H1 (cell line): Measurements from ENCODE around the gene DHH. TPM values are rescaled to one million over a fixed set of nuclear protein-coding genes. Genes with fewer than 3 reads are reported as not detected.

Source experiments
- CTCF ChIA-PET: fragments of 300-600 bp; sonication (Branson Sonifier 250); formaldehyde crosslinking; loops from one replicate; lab custom pipeline; 2021; ENCODE audit not compliant: partially characterized antibody; lab: Charles Lee
- POLR2A ChIA-PET: fragments of 300-600 bp; sonication (Branson Sonifier 250); formaldehyde crosslinking; loops from one replicate; lab custom pipeline; 2021; ENCODE audit warnings: inconsistent platforms; ENCODE audit not compliant: partially characterized antibody; lab: Charles Lee
- DNase-seq, 2 experiments: peaks; one replicate each; pipeline versions ENCODE4 v3.0.0 to v3.0.0-alpha.2; 2010 to 2022; ENCODE audit warnings: low spot score in 2 of 2, low read depth in 1 of 2, mixed read lengths in 1 of 2
- FAIRE-seq: peaks from 2 replicates; lab custom pipeline; 2011; peaks lifted over from hg19 to GRCh38; lab: Jason Lieb, UNC
- H2AFZ ChIP-seq: 2 replicates; pipeline ENCODE4 v1.8.1; 2012; ENCODE audit warnings: low read length, inconsistent platforms
- H2AK5ac ChIP-seq: 2 replicates; pipeline ENCODE4 v1.6.1; 2013; ENCODE audit warnings: low read depth, low read length
- H2BK120ac ChIP-seq: replicated peaks from 2 replicates; pipeline ENCODE3; 2013; ENCODE audit warnings: low read depth, low read length, inconsistent platforms
- H2BK12ac ChIP-seq: 2 replicates; pipeline ENCODE4 v1.6.1; 2013; ENCODE audit warnings: low read depth, low read length
- H2BK15ac ChIP-seq: 2 replicates; pipeline ENCODE4 v1.6.1; 2013; ENCODE audit warnings: low read length
- H2BK20ac ChIP-seq: 2 replicates; pipeline ENCODE4 v1.6.1; 2013; ENCODE audit warnings: low read length
- H2BK5ac ChIP-seq: 2 replicates; pipeline ENCODE4 v1.6.1; 2013; ENCODE audit warnings: low read depth, low read length
- H3K14ac ChIP-seq: 2 replicates; pipeline ENCODE4 v1.6.1; 2013; ENCODE audit warnings: inconsistent platforms; ENCODE audit not compliant: insufficient read length
- H3K18ac ChIP-seq: 2 replicates; pipeline ENCODE4 v1.6.1; 2013; ENCODE audit warnings: low read length; ENCODE audit errors: extremely low read depth
- H3K23ac ChIP-seq: 2 replicates; pipeline ENCODE4 v1.6.1; 2013; ENCODE audit warnings: inconsistent platforms; ENCODE audit not compliant: insufficient read length
- H3K23me2 ChIP-seq: 2 replicates; pipeline ENCODE4 v1.6.1; 2013; ENCODE audit warnings: low read depth, low read length
- H3K27ac ChIP-seq: 2 replicates; pipeline ENCODE4 v1.6.1; 2011; ENCODE audit warnings: low read depth, low read length, inconsistent platforms
- H3K27me3 ChIP-seq, 4 experiments: replicated peaks in 1 of 4; 1 replicate in 1 of 4; 2 replicates in 3 of 4; pipeline versions ENCODE4 v1.6.1 to v1.8.1; 2011 to 2013; ENCODE audit warnings: low read length in 3 of 4, mild to moderate bottlenecking in 3 of 4, inconsistent platforms in 2 of 4, mixed read lengths in 2 of 4, moderate library complexity in 1 of 4; ENCODE audit not compliant: control insufficient read depth in 3 of 4, insufficient read depth in 3 of 4; ENCODE audit errors: extremely low read depth in 1 of 4
- H3K36me3 ChIP-seq, 4 experiments: 2 replicates each; pipeline versions ENCODE4 v1.6.1 to v1.8.1; 2011 to 2013; ENCODE audit warnings: mild to moderate bottlenecking in 4 of 4, low read length in 3 of 4, moderate library complexity in 2 of 4, control low read depth in 1 of 4, inconsistent platforms in 1 of 4; ENCODE audit not compliant: insufficient read depth in 4 of 4, control insufficient read depth in 2 of 4
- H3K4ac ChIP-seq: replicated peaks from 2 replicates; pipeline ENCODE3; 2013; ENCODE audit warnings: low read length, low read depth, mixed read lengths, inconsistent platforms; ENCODE audit not compliant: insufficient read length
- H3K4me1 ChIP-seq, 4 experiments: replicated peaks in 1 of 4; 1 replicate in 1 of 4; 2 replicates in 3 of 4; pipeline versions ENCODE4 v1.6.1 to v1.8.1; 2011 to 2013; ENCODE audit warnings: low read length in 3 of 4, inconsistent platforms in 2 of 4, mixed read lengths in 1 of 4; ENCODE audit not compliant: insufficient read depth in 4 of 4, control insufficient read depth in 3 of 4
- H3K4me2 ChIP-seq, 2 experiments: 2 replicates each; pipeline versions ENCODE4 v1.6.1 to v1.8.1; 2011 to 2013; ENCODE audit warnings: low read depth in 2 of 2, low read length in 2 of 2, control low read depth in 1 of 2, inconsistent platforms in 1 of 2, mild to moderate bottlenecking in 1 of 2; ENCODE audit not compliant: insufficient read depth in 1 of 2
- H3K4me3 ChIP-seq, 4 experiments: fragments of 200-600, 300-600 bp in 1 of 4; sonication (generic), shearing (Covaris generic), sonication (Bioruptor Twin) in 1 of 4; 2 replicates each; pipeline versions ENCODE4 v1.5.1 to v1.8.1; 2011 to 2016; ENCODE audit warnings: low read length in 4 of 4, low read depth in 3 of 4, control low read depth in 2 of 4, inconsistent platforms in 2 of 4, mild to moderate bottlenecking in 2 of 4, mixed read lengths in 1 of 4, moderate library complexity in 1 of 4; ENCODE audit not compliant: insufficient read depth in 2 of 4; ENCODE audit errors: extremely low read depth in 1 of 4
- H3K56ac ChIP-seq: replicated peaks from 2 replicates; pipeline ENCODE3; 2013; ENCODE audit warnings: low read depth, mild to moderate bottlenecking, mixed read lengths, low read length, inconsistent platforms; ENCODE audit not compliant: insufficient read length
- H3K79me1 ChIP-seq: 2 replicates; pipeline ENCODE4 v1.6.1; 2013; ENCODE audit warnings: low read depth, low read length, control low read depth
- H3K79me2 ChIP-seq, 2 experiments: 2 replicates each; pipeline versions ENCODE4 v1.6.1 to v1.8.1; 2012 to 2013; ENCODE audit warnings: low read length in 2 of 2, mild to moderate bottlenecking in 2 of 2, inconsistent platforms in 1 of 2; ENCODE audit not compliant: insufficient read depth in 2 of 2, control insufficient read depth in 1 of 2
- H3K9ac ChIP-seq, 4 experiments: replicated peaks in 1 of 4; 1 replicate in 1 of 4; 2 replicates in 3 of 4; pipeline versions ENCODE4 v1.6.1 to v1.8.1; 2011 to 2013; ENCODE audit warnings: low read depth in 3 of 4, low read length in 3 of 4, control low read depth in 2 of 4, mild to moderate bottlenecking in 2 of 4, moderate library complexity in 2 of 4, inconsistent platforms in 1 of 4; ENCODE audit errors: extremely low read depth in 1 of 4
- H3K9me3 ChIP-seq, 2 experiments: 2 replicates each; pipeline versions ENCODE4 v1.6.1 to v1.8.1; 2012 to 2013; ENCODE audit warnings: mild to moderate bottlenecking in 2 of 2, moderate library complexity in 2 of 2, control low read depth in 1 of 2, inconsistent platforms in 1 of 2, low read depth in 1 of 2, low read length in 1 of 2, mixed read lengths in 1 of 2; ENCODE audit not compliant: insufficient read depth in 2 of 2
- H4K20me1 ChIP-seq, 2 experiments: replicated peaks in 1 of 2; 2 replicates each; pipeline versions ENCODE3 to v1.8.1; 2011 to 2013; ENCODE audit warnings: inconsistent platforms in 2 of 2, low read length in 2 of 2, mild to moderate bottlenecking in 1 of 2; ENCODE audit not compliant: insufficient read depth in 2 of 2, control insufficient read depth in 1 of 2
- H4K5ac ChIP-seq: 2 replicates; pipeline ENCODE4 v1.6.1; 2013; ENCODE audit warnings: low read length, low read depth, mixed read lengths, inconsistent platforms; ENCODE audit not compliant: insufficient read length
- H4K8ac ChIP-seq: 2 replicates; pipeline ENCODE4 v1.8.0; 2013; ENCODE audit warnings: mild to moderate bottlenecking, moderate library complexity, low read length, inconsistent platforms; ENCODE audit not compliant: insufficient read depth; ENCODE audit errors: extremely low read depth
- H4K91ac ChIP-seq: replicated peaks from 2 replicates; pipeline ENCODE3; 2013; ENCODE audit warnings: low read length, mixed read lengths, inconsistent platforms; ENCODE audit not compliant: insufficient read length
- CTCF ChIP-seq, 3 experiments: IDR thresholded peaks; 1 replicate in 2 of 3; 2 replicates in 1 of 3; pipeline versions ENCODE4 v1.5.1 to v1.6.1; 2011; ENCODE audit warnings: low read length in 3 of 3, mild to moderate bottlenecking in 3 of 3, inconsistent platforms in 2 of 3, low read depth in 1 of 3, moderate library complexity in 1 of 3; ENCODE audit not compliant: insufficient read depth in 1 of 3; ENCODE audit errors: control extremely low read depth in 1 of 3
- KDM1A ChIP-seq: fragments of 200-600, 300-600 bp; sonication (generic); IDR thresholded peaks from 2 replicates; pipeline ENCODE4 v1.7.1; 2016; ENCODE audit warnings: mild to moderate bottlenecking, low read length, borderline replicate concordance
- PHF8 ChIP-seq: fragments of 200-600 bp; sonication (generic); conservative IDR thresholded peaks from 2 replicates; pipeline ENCODE4 v1.7.1; 2012; ENCODE audit warnings: low read depth, mild to moderate bottlenecking, inconsistent platforms, low read length, moderate library complexity
- RAD21 ChIP-seq, 2 experiments: IDR thresholded peaks in 1 of 2; conservative IDR thresholded peaks in 1 of 2; 2 replicates each; pipeline ENCODE4 v1.6.1; 2011; ENCODE audit warnings: low read depth in 2 of 2, low read length in 2 of 2, improper control_type of control experiment in 1 of 2, inconsistent platforms in 1 of 2, mild to moderate bottlenecking in 1 of 2, moderate library complexity in 1 of 2
- YY1 ChIP-seq: IDR thresholded peaks from 2 replicates; pipeline ENCODE4 v1.6.1; 2011; ENCODE audit warnings: low read depth, mild to moderate bottlenecking, low read length
- WGBS, 2 experiments: shearing (Covaris generic) in 1 of 2; methylation state at CpG; one replicate each; pipeline versions ENCODE4 v1.1.6 to v1.1.7; 2013 to 2015; ENCODE audit warnings: low lambda C conversion rate in 2 of 2, mixed read lengths in 2 of 2, inconsistent platforms in 1 of 2, low coverage in 1 of 2, missing lambda C conversion rate in 1 of 2; ENCODE audit not compliant: insufficient replicate concordance in 2 of 2, insufficient coverage in 1 of 2, insufficient read length in 1 of 2; ENCODE audit errors: extremely low coverage in 1 of 2, missing lambda C conversion rate in 1 of 2; 5-methylcytosine and 5-hydroxymethylcytosine counted together
- polyA plus RNA-seq, 7 experiments: library from polyadenylated mRNA; depleted of rRNA in 3 of 7; stranded (reverse) in 5 of 7; unstranded in 2 of 7; fragments of >200 nt in 5 of 7; fragments of 200-250 nt in 2 of 7; gene quantifications; 1 replicate in 5 of 7; 2 replicates in 1 of 7; 4 replicates in 1 of 7; pipeline versions ENCODE4 v1.2.1 to v1.2.3, GENCODE V29; 2011 to 2013; ENCODE audit warnings: missing spikeins in 2 of 7, mixed read lengths in 2 of 7
- total RNA-seq: library from RNA; stranded (reverse); fragmentation: NEBNext Ultra II Directional; extraction: Animal tissue kit (Norgen Biotek cat#: 25700); gene quantifications from 2 replicates; pipeline ENCODE4 v1.2.1, GENCODE V29; 2021

Gene DHH
- total and polyA plus RNA-seq, 2 of the 8 experiments (the other 6 are each of a cell fraction or from before 2014, with no cell fraction given) = 0.03 to 0.11 TPM

- Histone ChIP-seq H4K8ac (no peak overlapping the region), H3K23ac (no peak overlapping the region), H2BK15ac (no peak overlapping the region), H3K79me2 (no peaks in the 10 kb centered on the region), H3K4me1 (no peaks in the 10 kb centered on the region), H3K27me3 (no peaks in the 10 kb centered on the region), H3K27ac (no peak overlapping the region), H4K5ac (no peak overlapping the region), H3K4me2 (no peak overlapping the region), H3K4me3 (no peak overlapping the region), H3K14ac (no peak overlapping the region), H2BK5ac (no peak overlapping the region), H2BK20ac (no peak overlapping the region), H3K23me2 (no peaks in the 10 kb centered on the region), H3K9ac (no peak overlapping the region), H2AFZ (peak overlapping the region; percentile 11; the same call in 1 of the 2 replicates), H3K9me3 (peaks cover 0 to 3% of the 10 kb centered on the region in 2 experiments; a peak in 1 of 4 replicates), H4K20me1 (no peaks in the 10 kb centered on the region), H2BK12ac (no peak overlapping the region), H2BK120ac (no peak overlapping the region), H3K56ac (no peak overlapping the region), H3K36me3 (no peaks in the 10 kb centered on the region), H2AK5ac (no peak overlapping the region), H4K91ac (no peak overlapping the region), H3K79me1 (no peaks in the 10 kb centered on the region), H3K18ac (no peak overlapping the region), H3K4ac (no peak overlapping the region)
- 36% methylated on average over 6 of the region's 6 CpGs; no CpG with 5 or more reads in 1 of the 2 experiments for WGBS, 2 experiments
- POLR2A ChIA-PET = interaction anchor here (1.0 to 3.8 kb wide), 5 partner anchors 10 to 144 kb away, joined by 3 to 62 read pairs (median 4); partner anchors contain the start of genes LMBR1L and TUBA1B
- peak; percentile 48 for FAIRE-seq
- TF ChIP-seq YY1 (0 out of 2 replicates have a peak, but pooled peaks have one; percentile 54), CTCF (IDR thresholded peaks at IDR 0.05; ENCODE audit: control extremely low read depth in 1 of 3, insufficient read depth in 1 of 3, low read depth in 1 of 3, low read length in 3 of 3) (peak; percentile 48 to 82 (median 80)), RAD21 (IDR thresholded peaks at IDR 0.05 in 1 of 2, conservative IDR thresholded peaks at IDR 0.05 in 1 of 2; ENCODE audit: low read depth in 2 of 2, low read length in 2 of 2) (peak; percentile 75 to 80), KDM1A (no peak), PHF8 (no peak)
- DNase-seq = peak; percentile 13 to 56
- CTCF ChIA-PET = interaction anchor here (0.8 to 7.6 kb wide), 16 partner anchors 8 to 137 kb away, joined by 3 to 84 read pairs (median 8); partner anchors contain the start of genes DHH, LMBR1L and TUBA1B
These were observed 26.6 kb upstream of the DHH start for GRCh38 chr12:49121047-49121696.
